ENCODE results near the gene DNAI4. TPM values are rescaled to one million over a fixed set of nuclear protein-coding genes. Genes with fewer than 3 reads are reported as not detected.

DNAI4 gene
- total and polyA plus RNA-seq, 2 experiments from 2014 or later, result 2.9 to 5.9 TPM

- 92% methylated on average over 2 of the region's 2 CpGs for WGBS (ENCODE audit: low lambda C conversion rate, missing lambda C conversion rate)
- Histone ChIP-seq H3K27me3 (no peaks in the 10 kb centered on the region), H3K4me3 (no peak overlapping the region), H3K27ac (no peak overlapping the region), H4K20me1 (ENCODE audit: insufficient read depth, poor library complexity, severe bottlenecking) (no peaks in the 10 kb centered on the region), H2AFZ (no peak overlapping the region), H3K4me2 (no peak overlapping the region), H3K9me3 (ENCODE audit: low read depth) (no peaks in the 10 kb centered on the region), H3K36me3 (replicated peaks; ENCODE audit: insufficient read depth, low read depth) (no peaks in the 10 kb centered on the region), H3K4me1 (ENCODE audit: insufficient read depth) (no peaks in the 10 kb centered on the region), H3K9me2 (replicated peaks; ENCODE audit: insufficient read depth) (no peaks in the 10 kb centered on the region), H3K79me2 (no peaks in the 10 kb centered on the region)
- TF ChIP-seq EZH2 (IDR thresholded peaks at IDR 0.05; ENCODE audit: borderline replicate concordance) (no peak), CTCF (IDR thresholded peaks at IDR 0.05; ENCODE audit: poor library complexity) (no peak), EZH2phosphoT487 (IDR thresholded peaks at IDR 0.05; ENCODE audit: low read depth, severe bottlenecking, unreplicated experiment) (no peak)
- DNase-seq (ENCODE audit: low spot score), result no peak
These were observed 57.2 kb downstream of the DNAI4 start for GRCh38 chr1:66867501-66867900.

GRCh38 chr1:66860529-66860928, 64.1 kb downstream of the DNAI4 start:
- DNase-seq (ENCODE audit: low spot score), result no peak
- WGBS (ENCODE audit: low lambda C conversion rate, missing lambda C conversion rate), result 96% methylated on average over 3 of the region's 3 CpGs
- TF ChIP-seq CTCF (IDR thresholded peaks at IDR 0.05; ENCODE audit: poor library complexity), result no peak
- TF ChIP-seq EZH2phosphoT487 (IDR thresholded peaks at IDR 0.05; ENCODE audit: low read depth, severe bottlenecking, unreplicated experiment), result no peak
- no peak for TF ChIP-seq EZH2 (IDR thresholded peaks at IDR 0.05; ENCODE audit: borderline replicate concordance)

GRCh38 chr1:66853379-66853778, 71.3 kb downstream of the DNAI4 start:
- H3K27ac ChIP-seq, result no peak overlapping the region
- no peak overlapping the region for H3K4me2 ChIP-seq
- no peaks in the 10 kb centered on the region for H3K79me2 ChIP-seq
- no peaks in the 10 kb centered on the region for H4K20me1 ChIP-seq (ENCODE audit: insufficient read depth, poor library complexity, severe bottlenecking)
- no peak for DNase-seq (ENCODE audit: low spot score)
- H3K9me2 ChIP-seq (replicated peaks; ENCODE audit: insufficient read depth), result no peaks in the 10 kb centered on the region
- H3K4me3 ChIP-seq, result no peak overlapping the region
- H3K36me3 ChIP-seq (replicated peaks; ENCODE audit: insufficient read depth, low read depth), result no peaks in the 10 kb centered on the region
- no peak overlapping the region for H2AFZ ChIP-seq
- H3K4me1 ChIP-seq (ENCODE audit: insufficient read depth), result no peaks in the 10 kb centered on the region
- no peaks in the 10 kb centered on the region for H3K27me3 ChIP-seq
- TF ChIP-seq CTCF (IDR thresholded peaks at IDR 0.05; ENCODE audit: poor library complexity), result no peak
- no peak for TF ChIP-seq EZH2 (IDR thresholded peaks at IDR 0.05; ENCODE audit: borderline replicate concordance)
- no peak for TF ChIP-seq EZH2phosphoT487 (IDR thresholded peaks at IDR 0.05; ENCODE audit: low read depth, severe bottlenecking, unreplicated experiment)
- 90% methylated on average over 1 of the region's 1 CpG for WGBS (ENCODE audit: low lambda C conversion rate, missing lambda C conversion rate)
- no peaks in the 10 kb centered on the region for H3K9me3 ChIP-seq (ENCODE audit: low read depth)

More at GRCh38 chr1:66860529-66860928, 64.1 kb downstream of the DNAI4 start:
- Histone ChIP-seq H4K20me1 (ENCODE audit: insufficient read depth, poor library complexity, severe bottlenecking) (no peaks in the 10 kb centered on the region), H2AFZ (no peak overlapping the region), H3K9me3 (ENCODE audit: low read depth) (no peaks in the 10 kb centered on the region), H3K4me1 (ENCODE audit: insufficient read depth) (no peaks in the 10 kb centered on the region), H3K4me3 (no peak overlapping the region), H3K79me2 (no peaks in the 10 kb centered on the region), H3K27me3 (no peaks in the 10 kb centered on the region), H3K36me3 (replicated peaks; ENCODE audit: insufficient read depth, low read depth) (no peaks in the 10 kb centered on the region), H3K4me2 (no peak overlapping the region), H3K27ac (no peak overlapping the region), H3K9me2 (replicated peaks; ENCODE audit: insufficient read depth) (no peaks in the 10 kb centered on the region)

GRCh38 chr1:66852870-66853269, 71.8 kb downstream of the DNAI4 start:
- no peak for TF ChIP-seq CTCF (IDR thresholded peaks at IDR 0.05; ENCODE audit: poor library complexity)
- no peak for TF ChIP-seq EZH2 (IDR thresholded peaks at IDR 0.05; ENCODE audit: borderline replicate concordance)
- TF ChIP-seq EZH2phosphoT487 (IDR thresholded peaks at IDR 0.05; ENCODE audit: low read depth, severe bottlenecking, unreplicated experiment), result no peak
- Histone ChIP-seq H3K27ac (no peak overlapping the region), H3K79me2 (no peaks in the 10 kb centered on the region), H2AFZ (no peak overlapping the region), H3K27me3 (no peaks in the 10 kb centered on the region), H3K9me2 (replicated peaks; ENCODE audit: insufficient read depth) (no peaks in the 10 kb centered on the region), H3K4me1 (ENCODE audit: insufficient read depth) (no peaks in the 10 kb centered on the region), H3K36me3 (replicated peaks; ENCODE audit: insufficient read depth, low read depth) (no peaks in the 10 kb centered on the region), H3K4me2 (no peak overlapping the region), H3K9me3 (ENCODE audit: low read depth) (no peaks in the 10 kb centered on the region), H4K20me1 (ENCODE audit: insufficient read depth, poor library complexity, severe bottlenecking) (no peaks in the 10 kb centered on the region), H3K4me3 (no peak overlapping the region)
- no peak for DNase-seq (ENCODE audit: low spot score)
- 89% methylated on average over 2 of the region's 2 CpGs for WGBS (ENCODE audit: low lambda C conversion rate, missing lambda C conversion rate)
